ENCODE measurements around the gene ITPR1. TPM values are rescaled to one million over a fixed set of nuclear protein-coding genes. Genes with fewer than 3 reads are reported as not detected.

Gene ITPR1
- polyA plus RNA-seq, 2 of the 4 experiments (the other 2 are of a cell fraction), result 2.8 to 9.6 TPM

DNA sequence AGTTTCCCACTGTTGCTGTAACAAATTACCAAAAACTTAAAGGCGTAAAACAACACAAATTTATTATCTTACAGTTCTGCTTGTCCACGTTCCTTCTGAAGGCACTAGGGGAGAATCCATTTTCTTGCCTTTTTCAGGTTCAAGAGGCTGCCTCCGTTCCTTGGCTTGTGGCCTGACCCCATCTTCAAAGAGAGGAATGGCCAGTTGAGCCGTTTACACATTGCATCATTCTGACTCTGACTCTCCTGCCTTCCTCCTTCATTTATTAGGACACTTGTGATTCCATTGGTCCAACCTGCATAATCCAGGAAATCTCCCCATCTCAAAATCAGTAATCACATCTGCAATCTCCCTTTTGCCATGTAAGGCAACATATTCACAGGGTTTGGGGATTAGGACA, 363.4 kb downstream of the ITPR1 start:
- CTCF ChIA-PET, result no interaction called here
- ATAC-seq (no peak), DNase-seq (ENCODE audit: low read depth in 1 of 2, low spot score in 1 of 2) (no peak), FAIRE-seq (no peak)
- Histone ChIP-seq H3K4me2 (no peak overlapping the region), H3K4me3 (no peak overlapping the region), H3K27ac (no peak overlapping the region), H3K9me3 (peaks cover 7% of the 10 kb centered on the region), H3K4me1 (no peaks in the 10 kb centered on the region)
- TF ChIP-seq CHD2 (IDR thresholded peaks at IDR 0.05; ENCODE audit: low read length, partially characterized antibody) (no peak), MYC (IDR thresholded peaks at IDR 0.05; ENCODE audit: borderline replicate concordance, low read length) (no peak), ESRRA (IDR thresholded peaks at IDR 0.05; ENCODE audit: borderline replicate concordance, low read length) (no peak), RCOR1 (IDR thresholded peaks at IDR 0.05; ENCODE audit: low read depth, low read length) (no peak), KDM5A (IDR thresholded peaks at IDR 0.05) (no peak), CBX8 (IDR thresholded peaks at IDR 0.05) (no peak), JUN (IDR thresholded peaks at IDR 0.05) (no peak), HOXB13 (CRISPR knock-in tag; IDR thresholded peaks at IDR 0.05; ENCODE audit: low read depth) (no peak), JUNB (IDR thresholded peaks at IDR 0.05) (no peak), MAFK (IDR thresholded peaks at IDR 0.05; ENCODE audit: partially characterized antibody) (no peak), BHLHE40 (IDR thresholded peaks at IDR 0.05; ENCODE audit: low read depth, low read length) (no peak), NPAS2 (CRISPR knock-in tag; IDR thresholded peaks at IDR 0.05; ENCODE audit: borderline replicate concordance) (no peak), ZNF302 (CRISPR knock-in tag; IDR thresholded peaks at IDR 0.05) (no peak), FOSL2 (IDR thresholded peaks at IDR 0.05) (no peak), FOSL2 (CRISPR knock-in tag; IDR thresholded peaks at IDR 0.05) (no peak)
- TF ChIP-seq, protein P1, sequence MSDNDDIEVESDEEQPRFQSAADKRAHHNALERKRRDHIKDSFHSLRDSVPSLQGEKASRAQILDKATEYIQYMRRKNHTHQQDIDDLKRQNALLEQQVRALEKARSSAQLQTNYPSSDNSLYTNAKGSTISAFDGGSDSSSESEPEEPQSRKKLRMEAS (IDR thresholded peaks at IDR 0.05), result no peak
- TF ChIP-seq, protein P2, sequence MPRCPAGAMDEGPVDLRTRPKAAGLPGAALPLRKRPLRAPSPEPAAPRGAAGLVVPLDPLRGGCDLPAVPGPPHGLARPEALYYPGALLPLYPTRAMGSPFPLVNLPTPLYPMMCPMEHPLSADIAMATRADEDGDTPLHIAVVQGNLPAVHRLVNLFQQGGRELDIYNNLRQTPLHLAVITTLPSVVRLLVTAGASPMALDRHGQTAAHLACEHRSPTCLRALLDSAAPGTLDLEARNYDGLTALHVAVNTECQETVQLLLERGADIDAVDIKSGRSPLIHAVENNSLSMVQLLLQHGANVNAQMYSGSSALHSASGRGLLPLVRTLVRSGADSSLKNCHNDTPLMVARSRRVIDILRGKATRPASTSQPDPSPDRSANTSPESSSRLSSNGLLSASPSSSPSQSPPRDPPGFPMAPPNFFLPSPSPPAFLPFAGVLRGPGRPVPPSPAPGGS (IDR thresholded peaks at IDR 0.05), result no peak
- WGBS (ENCODE audit: missing lambda C conversion rate), result 77% methylated on average over 4 of the region's 4 CpGs
- POLR2A ChIA-PET, result no interaction called here

DNA sequence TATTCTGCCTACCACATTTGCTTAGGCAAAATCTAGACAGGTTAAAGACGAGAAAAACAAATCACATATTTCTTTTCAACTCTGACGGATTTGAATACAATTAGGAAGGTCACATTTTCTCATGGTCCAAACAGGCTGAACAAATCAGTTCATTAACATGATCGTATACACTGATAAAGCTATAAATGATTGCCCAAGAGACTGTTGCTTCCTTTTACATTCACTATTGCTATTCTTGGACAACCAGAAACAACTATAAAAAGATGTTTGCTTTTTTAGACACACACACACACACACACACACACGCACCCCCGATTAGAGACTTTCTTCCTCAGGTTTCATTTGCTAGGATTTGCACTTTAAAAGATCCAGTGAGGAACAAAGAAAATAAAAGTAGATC, 363.8 kb downstream of the ITPR1 start:
- WGBS (ENCODE audit: missing lambda C conversion rate), result 92% methylated on average over 5 of the region's 5 CpGs
- no peak overlapping the region for H3K4me3 ChIP-seq
- H3K9me3 ChIP-seq, result peaks cover 11% of the 10 kb centered on the region
- H3K4me2 ChIP-seq, result no peak overlapping the region
- no peak overlapping the region for H3K27ac ChIP-seq
- CTCF ChIA-PET, result no interaction called here
- H3K4me1 ChIP-seq, result no peaks in the 10 kb centered on the region
- TF ChIP-seq ZSCAN20 (CRISPR knock-in tag; IDR thresholded peaks at IDR 0.05) (no peak), GATA3 (IDR thresholded peaks at IDR 0.05; ENCODE audit: borderline replicate concordance) (no peak), BHLHE40 (IDR thresholded peaks at IDR 0.05; ENCODE audit: low read depth, low read length) (no peak), HEYL (CRISPR knock-in tag; IDR thresholded peaks at IDR 0.05) (no peak), HDAC2 (IDR thresholded peaks at IDR 0.05) (no peak)
- TF ChIP-seq, protein P3, sequence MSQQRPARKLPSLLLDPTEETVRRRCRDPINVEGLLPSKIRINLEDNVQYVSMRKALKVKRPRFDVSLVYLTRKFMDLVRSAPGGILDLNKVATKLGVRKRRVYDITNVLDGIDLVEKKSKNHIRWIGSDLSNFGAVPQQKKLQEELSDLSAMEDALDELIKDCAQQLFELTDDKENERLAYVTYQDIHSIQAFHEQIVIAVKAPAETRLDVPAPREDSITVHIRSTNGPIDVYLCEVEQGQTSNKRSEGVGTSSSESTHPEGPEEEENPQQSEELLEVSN (IDR thresholded peaks at IDR 0.05; ENCODE audit: borderline replicate concordance, low read depth), result no peak
- FAIRE-seq, result no peak
- POLR2A ChIA-PET, result no interaction called here
- no peak for DNase-seq (ENCODE audit: low read depth in 1 of 2, low spot score in 1 of 2)
- no peak for ATAC-seq

DNA sequence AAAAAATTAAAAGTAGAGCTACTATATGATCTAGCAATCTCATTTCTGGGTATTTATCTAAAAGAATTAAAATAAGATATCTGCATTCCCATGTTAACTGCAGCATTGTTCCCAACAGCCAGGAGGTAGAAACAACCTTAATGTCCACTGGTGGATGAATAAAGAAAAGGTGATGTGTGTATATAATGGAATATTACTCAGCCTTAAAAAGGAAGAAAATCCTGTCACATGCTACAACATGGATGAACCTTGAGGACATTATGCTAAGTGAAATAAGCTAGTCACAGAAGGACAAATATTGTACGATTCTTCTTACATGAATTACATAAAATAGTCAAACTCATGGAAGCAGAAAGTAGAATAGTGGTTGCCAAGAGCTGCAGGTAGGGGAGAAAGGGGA, 366.6 kb downstream of the ITPR1 start:
- TF ChIP-seq PHF8 (IDR thresholded peaks at IDR 0.05; ENCODE audit: borderline replicate concordance, low read depth) (no peak), ZNF302 (CRISPR knock-in tag; IDR thresholded peaks at IDR 0.05) (no peak), POLR2AphosphoS2 (conservative IDR thresholded peaks at IDR 0.05; ENCODE audit: low read length) (no peak), SMC3 (IDR thresholded peaks at IDR 0.05) (no peak), BHLHE40 (IDR thresholded peaks at IDR 0.05; ENCODE audit: low read depth, low read length) (no peak)
- TF ChIP-seq, protein P4, sequence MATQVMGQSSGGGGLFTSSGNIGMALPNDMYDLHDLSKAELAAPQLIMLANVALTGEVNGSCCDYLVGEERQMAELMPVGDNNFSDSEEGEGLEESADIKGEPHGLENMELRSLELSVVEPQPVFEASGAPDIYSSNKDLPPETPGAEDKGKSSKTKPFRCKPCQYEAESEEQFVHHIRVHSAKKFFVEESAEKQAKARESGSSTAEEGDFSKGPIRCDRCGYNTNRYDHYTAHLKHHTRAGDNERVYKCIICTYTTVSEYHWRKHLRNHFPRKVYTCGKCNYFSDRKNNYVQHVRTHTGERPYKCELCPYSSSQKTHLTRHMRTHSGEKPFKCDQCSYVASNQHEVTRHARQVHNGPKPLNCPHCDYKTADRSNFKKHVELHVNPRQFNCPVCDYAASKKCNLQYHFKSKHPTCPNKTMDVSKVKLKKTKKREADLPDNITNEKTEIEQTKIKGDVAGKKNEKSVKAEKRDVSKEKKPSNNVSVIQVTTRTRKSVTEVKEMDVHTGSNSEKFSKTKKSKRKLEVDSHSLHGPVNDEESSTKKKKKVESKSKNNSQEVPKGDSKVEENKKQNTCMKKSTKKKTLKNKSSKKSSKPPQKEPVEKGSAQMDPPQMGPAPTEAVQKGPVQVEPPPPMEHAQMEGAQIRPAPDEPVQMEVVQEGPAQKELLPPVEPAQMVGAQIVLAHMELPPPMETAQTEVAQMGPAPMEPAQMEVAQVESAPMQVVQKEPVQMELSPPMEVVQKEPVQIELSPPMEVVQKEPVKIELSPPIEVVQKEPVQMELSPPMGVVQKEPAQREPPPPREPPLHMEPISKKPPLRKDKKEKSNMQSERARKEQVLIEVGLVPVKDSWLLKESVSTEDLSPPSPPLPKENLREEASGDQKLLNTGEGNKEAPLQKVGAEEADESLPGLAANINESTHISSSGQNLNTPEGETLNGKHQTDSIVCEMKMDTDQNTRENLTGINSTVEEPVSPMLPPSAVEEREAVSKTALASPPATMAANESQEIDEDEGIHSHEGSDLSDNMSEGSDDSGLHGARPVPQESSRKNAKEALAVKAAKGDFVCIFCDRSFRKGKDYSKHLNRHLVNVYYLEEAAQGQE (IDR thresholded peaks at IDR 0.05), result no peak
- TF ChIP-seq, protein P5, sequence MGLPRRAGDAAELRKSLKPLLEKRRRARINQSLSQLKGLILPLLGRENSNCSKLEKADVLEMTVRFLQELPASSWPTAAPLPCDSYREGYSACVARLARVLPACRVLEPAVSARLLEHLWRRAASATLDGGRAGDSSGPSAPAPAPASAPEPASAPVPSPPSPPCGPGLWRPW (IDR thresholded peaks at IDR 0.05), result no peak
- no peak overlapping the region for H3K4me3 ChIP-seq
- FAIRE-seq, result no peak
- no peak for ATAC-seq
- H3K27ac ChIP-seq, result no peak overlapping the region
- POLR2A ChIA-PET, result no interaction called here
- no peak overlapping the region for H3K4me2 ChIP-seq
- peaks cover 11% of the 10 kb centered on the region for H3K9me3 ChIP-seq
- CTCF ChIA-PET, result no interaction called here
- H3K4me1 ChIP-seq, result no peaks in the 10 kb centered on the region
- DNase-seq (ENCODE audit: low read depth in 1 of 2, low spot score in 1 of 2), result no peak
- 23% methylated on average over 1 of the region's 1 CpG for WGBS (ENCODE audit: missing lambda C conversion rate)
